Brain microvascular endothelial cell (primary cell): ENCODE results near the gene C1orf226.
"Not testable (repeated sequence)": the region's sequence is repeated elsewhere in the genome, so short reads cannot be mapped to it uniquely, and the experiment has no call there.

Source experiments
- DNase-seq: peaks from one replicate; pipeline ENCODE4 v3.0.0-alpha.2; 2020
- H3K27ac ChIP-seq: fragments of 250-450 bp; sonication (Bioruptor Pico); 2 replicates; pipeline ENCODE4 v1.5.1; 2020; ENCODE audit warnings: mild to moderate bottlenecking, moderate library complexity
- H3K27me3 ChIP-seq: fragments of 250-450 bp; sonication (Bioruptor Pico); replicated peaks from 2 replicates; pipeline ENCODE4 v1.5.1; 2020; ENCODE audit warnings: mild to moderate bottlenecking
- H3K36me3 ChIP-seq: fragments of 250-450 bp; sonication (Bioruptor Pico); replicated peaks from 2 replicates; pipeline ENCODE4 v1.5.1; 2020; ENCODE audit warnings: mild to moderate bottlenecking
- H3K4me3 ChIP-seq: 2 replicates; pipeline ENCODE4 v1.5.1; 2011; ENCODE audit warnings: low read depth, mild to moderate bottlenecking, control low read depth, low read length, moderate library complexity
- in situ Hi-C: cut with HindIII; loops from 2 replicates; pipeline ENCODE4 v1.10.0; 2017; ENCODE audit warnings: low sequenced_read_pairs, low pct_ligation_motif_present
- TF ChIP-seq, protein P1 (sequence below): IDR thresholded peaks from 2 replicates; pipeline ENCODE4 v1.5.1; 2011; ENCODE audit warnings: low read depth, mild to moderate bottlenecking, moderate library complexity, low read length, control low read depth, inconsistent platforms; ENCODE audit errors: missing control alignments

C1orf226 gene

DNA sequence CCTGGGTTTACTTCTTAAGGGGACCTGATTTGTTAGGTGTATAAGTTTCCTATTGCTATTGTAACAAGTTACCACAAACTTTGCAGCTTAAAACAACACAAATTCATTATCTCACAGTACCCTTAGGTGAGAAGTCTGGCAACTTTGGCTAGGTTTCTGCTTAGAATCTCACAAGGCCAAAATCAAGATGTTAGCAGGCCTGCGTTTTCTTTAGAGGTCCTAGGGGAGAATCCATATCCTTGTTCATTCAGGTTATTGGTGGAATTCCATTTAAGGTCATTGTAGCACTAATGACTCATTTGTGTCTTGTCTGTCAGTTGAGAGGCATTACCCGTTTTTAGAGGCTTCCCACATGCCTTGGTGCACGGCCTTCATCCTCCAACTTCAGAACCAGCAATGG lies 38.6 kb downstream of the C1orf226 start:
- Histone ChIP-seq H3K27ac (no peak overlapping the region), H3K27me3 (no peaks in the 10 kb centered on the region), H3K4me3 (no peak overlapping the region), H3K36me3 (no peaks in the 10 kb centered on the region)
- TF ChIP-seq, protein P1, sequence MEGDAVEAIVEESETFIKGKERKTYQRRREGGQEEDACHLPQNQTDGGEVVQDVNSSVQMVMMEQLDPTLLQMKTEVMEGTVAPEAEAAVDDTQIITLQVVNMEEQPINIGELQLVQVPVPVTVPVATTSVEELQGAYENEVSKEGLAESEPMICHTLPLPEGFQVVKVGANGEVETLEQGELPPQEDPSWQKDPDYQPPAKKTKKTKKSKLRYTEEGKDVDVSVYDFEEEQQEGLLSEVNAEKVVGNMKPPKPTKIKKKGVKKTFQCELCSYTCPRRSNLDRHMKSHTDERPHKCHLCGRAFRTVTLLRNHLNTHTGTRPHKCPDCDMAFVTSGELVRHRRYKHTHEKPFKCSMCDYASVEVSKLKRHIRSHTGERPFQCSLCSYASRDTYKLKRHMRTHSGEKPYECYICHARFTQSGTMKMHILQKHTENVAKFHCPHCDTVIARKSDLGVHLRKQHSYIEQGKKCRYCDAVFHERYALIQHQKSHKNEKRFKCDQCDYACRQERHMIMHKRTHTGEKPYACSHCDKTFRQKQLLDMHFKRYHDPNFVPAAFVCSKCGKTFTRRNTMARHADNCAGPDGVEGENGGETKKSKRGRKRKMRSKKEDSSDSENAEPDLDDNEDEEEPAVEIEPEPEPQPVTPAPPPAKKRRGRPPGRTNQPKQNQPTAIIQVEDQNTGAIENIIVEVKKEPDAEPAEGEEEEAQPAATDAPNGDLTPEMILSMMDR, result no peak
- in situ Hi-C loops, result no loop called here
- no peak for DNase-seq

DNA sequence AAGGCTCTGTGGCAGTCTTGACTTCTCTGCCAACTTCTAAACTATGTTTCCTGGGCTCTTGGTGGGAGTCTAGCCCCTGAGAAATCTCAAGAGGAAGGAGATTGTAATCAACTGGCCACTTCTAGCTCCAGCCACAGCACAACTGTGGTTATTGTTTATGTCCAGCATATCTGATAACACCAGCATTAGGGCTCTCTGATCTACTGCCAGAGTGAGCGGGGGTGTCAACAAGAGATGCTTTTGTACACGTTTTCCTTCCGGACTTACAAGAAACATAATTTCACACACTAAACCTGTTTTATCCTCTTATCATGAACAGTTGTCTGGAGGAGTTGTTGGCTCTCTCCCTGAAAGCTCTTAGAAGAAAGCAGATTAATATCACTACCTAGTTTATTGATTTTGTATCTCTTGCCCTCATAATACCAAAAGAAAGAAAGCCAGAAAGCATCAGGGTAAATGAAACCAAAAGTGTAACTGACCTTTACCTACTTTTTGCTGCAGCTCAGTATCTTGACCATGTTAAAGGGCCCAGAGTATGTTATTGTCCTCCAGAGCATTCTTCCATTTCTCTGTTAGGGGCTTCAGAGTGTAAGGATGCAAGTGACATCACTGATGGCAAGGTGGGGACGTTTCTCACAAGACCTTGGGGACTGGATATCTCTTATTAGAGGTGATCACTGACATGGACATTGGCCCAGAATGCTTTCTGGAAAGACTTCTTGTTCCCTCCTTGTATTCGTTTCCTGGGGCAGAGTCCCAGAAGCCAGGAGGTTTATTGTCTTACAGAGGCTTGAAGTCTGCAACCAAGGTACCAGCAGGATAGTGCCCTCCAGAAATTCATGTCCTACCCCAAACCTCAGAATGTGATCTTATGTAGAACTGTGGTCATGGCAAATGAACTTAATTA lies 40.0 kb downstream of the C1orf226 start:
- no peak overlapping the region for H3K4me3 ChIP-seq
- in situ Hi-C loops, result no loop called here
- TF ChIP-seq, protein P1, result no peak
- no peak overlapping the region for H3K27ac ChIP-seq
- H3K27me3 ChIP-seq, result no peaks in the 10 kb centered on the region
- H3K36me3 ChIP-seq, result no peaks in the 10 kb centered on the region
- DNase-seq, result no peak

DNA sequence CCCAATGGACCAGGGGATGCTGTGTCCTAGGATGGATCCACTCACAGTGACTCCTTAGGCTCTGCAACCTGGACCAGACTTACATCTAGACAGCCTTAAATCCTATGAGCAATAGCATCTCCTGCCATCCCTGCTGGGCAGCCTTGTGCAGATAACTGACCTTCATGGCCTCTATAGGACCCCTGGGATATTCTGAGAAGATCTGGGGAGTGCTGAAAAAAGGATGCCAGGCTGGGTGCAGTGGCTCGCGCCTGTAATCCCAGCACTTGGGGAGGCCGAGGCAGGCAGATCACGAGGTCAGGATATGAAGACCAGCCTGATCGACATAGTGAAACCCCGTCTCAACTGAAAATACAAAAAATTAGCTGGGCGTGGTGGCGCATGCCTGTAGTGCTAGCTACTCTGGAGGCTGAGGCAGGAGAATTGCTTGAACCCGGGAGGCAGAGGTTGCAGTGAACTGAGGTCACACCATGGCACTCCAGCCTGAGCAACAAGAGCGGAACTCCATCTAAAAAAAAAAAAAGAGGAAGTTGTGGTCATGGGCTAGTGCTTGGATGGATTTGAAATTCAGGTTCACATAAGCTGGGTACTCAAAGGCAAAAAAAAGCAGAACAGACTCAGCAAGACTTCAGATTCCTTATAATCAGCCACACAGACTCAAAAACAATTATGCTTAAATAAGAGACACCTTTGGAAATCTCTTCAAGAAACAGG lies 41.3 kb downstream of the C1orf226 start:
- H3K27me3 ChIP-seq, result no peaks in the 10 kb centered on the region
- TF ChIP-seq, protein P1, result no peak
- no peak overlapping the region for H3K4me3 ChIP-seq
- in situ Hi-C loops, result no loop called here
- DNase-seq, result no peak
- H3K36me3 ChIP-seq, result no peaks in the 10 kb centered on the region
- H3K27ac ChIP-seq, result no peak overlapping the region

- Histone ChIP-seq H3K27ac (no peak overlapping the region), H3K27me3 (no peaks in the 10 kb centered on the region), H3K4me3 (no peak overlapping the region), H3K36me3 (no peaks in the 10 kb centered on the region)
- TF ChIP-seq, protein P1, result no peak
- in situ Hi-C loops, result no loop called here
- DNase-seq, result no peak
Observed at GRCh38 chr1:162430583-162430982, 49.1 kb downstream of the C1orf226 start.

DNA sequence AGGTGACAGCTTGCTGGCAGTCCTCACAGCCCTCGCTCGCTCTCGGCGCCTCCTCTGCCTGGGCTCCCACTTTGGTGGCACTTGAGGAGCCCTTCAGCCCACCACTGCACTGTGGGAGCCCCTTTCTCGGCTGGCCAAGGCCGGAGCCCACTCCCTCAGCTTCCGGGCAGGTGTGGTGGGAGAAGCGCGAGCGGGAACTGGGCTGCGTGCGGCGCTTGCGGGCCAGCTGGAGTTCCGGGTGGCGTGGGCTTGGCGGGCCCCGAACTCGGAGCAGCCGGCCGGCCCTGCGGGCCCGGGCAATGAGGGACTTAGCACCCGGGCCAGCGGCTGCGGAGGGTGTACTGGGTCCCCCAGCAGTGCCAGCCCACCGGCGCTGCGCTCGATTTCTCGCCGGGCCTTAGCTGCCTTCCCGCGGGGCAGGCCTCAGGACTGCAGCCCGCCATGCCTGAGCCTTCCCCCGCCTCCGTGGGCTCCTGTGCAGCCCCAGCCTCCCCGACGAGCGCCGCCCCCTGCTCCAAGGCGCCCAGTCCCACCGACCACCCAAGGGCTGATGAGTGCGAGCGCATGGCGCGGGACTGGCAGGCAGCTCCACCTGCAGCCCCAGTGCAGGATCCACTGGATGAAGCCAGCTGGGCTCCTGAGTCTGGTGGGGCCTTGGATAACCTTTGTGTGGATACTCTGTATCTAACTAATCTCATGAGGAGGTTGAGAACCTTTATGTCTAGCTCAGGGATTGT lies 51.6 kb downstream of the C1orf226 start:
- DNase-seq, H3K4me3 ChIP-seq, H3K27ac ChIP-seq, H3K27me3 ChIP-seq, H3K36me3 ChIP-seq, in situ Hi-C loops: not testable (repeated sequence)
